ENCODE data around the gene KRT9. TPM values are rescaled to one million over a fixed set of nuclear protein-coding genes. Genes with fewer than 3 reads are reported as not detected.
"Not testable (repeated sequence)": the region's sequence is repeated elsewhere in the genome, so short reads cannot be mapped to it uniquely, and the experiment has no call there.

The KRT9 gene
- total RNA-seq, 1 experiment from 2014 or later = not detected

DNA sequence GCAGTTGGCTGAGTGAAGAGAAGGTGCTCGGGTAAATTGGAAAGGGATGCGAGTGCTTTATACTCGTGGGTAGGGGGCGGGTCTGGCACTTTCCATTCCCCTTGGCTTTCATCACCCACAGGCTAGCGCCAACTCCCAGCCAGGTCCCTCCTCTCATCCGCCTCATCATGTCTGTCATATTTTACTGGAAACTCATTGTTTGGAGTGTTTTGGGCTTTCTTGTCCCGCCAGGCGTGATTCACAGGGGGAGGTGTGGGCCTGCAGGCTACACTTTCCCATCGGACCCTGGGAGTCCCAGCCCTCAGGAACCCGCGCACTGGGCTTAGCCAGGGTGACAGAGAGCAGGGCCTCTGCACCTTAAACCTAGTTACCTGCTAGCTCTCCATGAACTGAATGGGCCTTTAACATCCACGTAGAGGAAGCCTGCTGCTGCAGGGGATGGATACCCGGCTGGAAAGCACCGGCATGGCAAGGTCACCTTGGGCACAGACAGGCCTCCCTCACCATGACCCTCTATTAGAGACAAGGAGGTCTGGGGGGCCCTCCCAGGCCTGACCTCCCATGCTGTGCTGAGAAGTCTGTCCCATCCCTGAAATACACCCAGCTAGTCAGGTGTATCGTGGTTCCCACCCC lies 15.1 kb upstream of the KRT9 start, which contains the start of gene KRT14:
KRT14 (minus strand) TSS at position 33 of the 633 bp plus-strand sequence. CDS start 61 bp downstream, outside the sequence.
- TF ChIP-seq EZH2 (IDR thresholded peaks at IDR 0.05; ENCODE audit: borderline replicate concordance, low read depth, low read length, poor library complexity, severe bottlenecking) (no peak), CTCF (conservative IDR thresholded peaks at IDR 0.05; ENCODE audit: low read depth, low read length) (no peak)
- Histone ChIP-seq H3K9me3 (ENCODE audit: low read depth, low read length, poor library complexity, severe bottlenecking) (no peaks in the 10 kb centered on the region), H3K4me3 (ENCODE audit: low read depth, low read length, poor library complexity, severe bottlenecking) (no peak within 1 kb of the TSS), H3K27ac (ENCODE audit: low read depth, low read length, poor library complexity, severe bottlenecking) (no peak within 1 kb of the TSS), H3K4me1 (ENCODE audit: insufficient read depth, low read length, poor library complexity, severe bottlenecking) (no peaks in the 10 kb centered on the region), H3K27me3 (replicated peaks; ENCODE audit: insufficient read depth, low read depth, low read length, poor library complexity) (no peaks in the 10 kb centered on the region), H3K36me3 (ENCODE audit: insufficient read depth, low read length, poor library complexity, severe bottlenecking) (no peaks in the 10 kb centered on the region)
- BruUV-seq (replicated peaks) = no TSS peak
- ChIA-PET CTCF (no interaction called here), POLR2A (ENCODE audit: low non-redundant PET) (no interaction called here)
- intact Hi-C loops (cut with micrococcal nuclease; ENCODE audit: unreplicated experiment) = no loop called here
- DNase-seq (ENCODE audit: low spot score) = no peak

GRCh38 chr17:41585301-41586056 lies 13.6 kb upstream of the KRT9 start:
- Histone ChIP-seq H3K4me1 (ENCODE audit: insufficient read depth, low read length, poor library complexity, severe bottlenecking) (no peaks in the 10 kb centered on the region), H3K9me3 (ENCODE audit: low read depth, low read length, poor library complexity, severe bottlenecking) (no peaks in the 10 kb centered on the region), H3K36me3 (ENCODE audit: insufficient read depth, low read length, poor library complexity, severe bottlenecking) (no peaks in the 10 kb centered on the region), H3K27ac (ENCODE audit: low read depth, low read length, poor library complexity, severe bottlenecking) (no peak overlapping the region), H3K4me3 (ENCODE audit: low read depth, low read length, poor library complexity, severe bottlenecking) (no peak overlapping the region), H3K27me3 (replicated peaks; ENCODE audit: insufficient read depth, low read depth, low read length, poor library complexity) (no peaks in the 10 kb centered on the region)
- no peak for TF ChIP-seq EZH2 (IDR thresholded peaks at IDR 0.05; ENCODE audit: borderline replicate concordance, low read depth, low read length, poor library complexity, severe bottlenecking)
- no peak for DNase-seq (ENCODE audit: low spot score)
- intact Hi-C loops (cut with micrococcal nuclease; ENCODE audit: unreplicated experiment) = no loop called here
- no TSS peak for BruUV-seq (replicated peaks)
- POLR2A ChIA-PET (ENCODE audit: low non-redundant PET) = no interaction called here
- CTCF ChIA-PET = interaction anchor here (1.1 kb wide), 1 partner anchor 37 kb away, joined by 3 read pairs; no protein-coding TSS in a partner anchor

DNA sequence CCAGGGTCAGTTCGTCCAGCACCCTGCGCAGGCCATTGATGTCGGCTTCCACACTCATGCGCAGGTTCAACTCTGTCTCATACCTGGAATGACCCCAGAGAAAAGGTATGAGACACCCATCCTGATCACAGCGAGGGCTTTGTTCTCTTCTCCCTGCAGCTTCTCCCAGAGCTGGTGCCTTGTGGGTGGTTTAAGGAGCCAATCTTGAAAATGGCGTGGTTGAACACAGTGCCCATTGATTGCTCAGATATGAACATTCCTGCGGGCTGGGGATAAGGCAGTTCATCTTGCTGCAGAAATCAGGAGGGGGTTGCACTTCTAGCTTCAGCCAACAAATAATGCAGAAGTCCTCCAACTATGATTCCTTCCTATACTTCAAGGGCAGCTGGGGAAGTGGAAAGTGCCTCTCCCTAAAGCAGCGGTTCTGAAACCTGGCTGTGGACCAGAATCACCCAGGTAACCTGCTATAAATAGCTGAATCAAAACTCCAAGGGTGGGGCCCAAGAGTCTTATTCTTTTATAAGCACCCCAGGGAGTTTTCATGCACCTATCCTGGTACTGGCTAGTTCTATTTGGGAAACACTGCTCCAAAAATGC lies 12.6 kb upstream of the KRT9 start:
- BruUV-seq (replicated peaks); H3K27ac ChIP-seq (ENCODE audit: low read depth, low read length, poor library complexity, severe bottlenecking); H3K9me3 ChIP-seq (ENCODE audit: low read depth, low read length, poor library complexity, severe bottlenecking); H3K36me3 ChIP-seq (ENCODE audit: insufficient read depth, low read length, poor library complexity, severe bottlenecking); POLR2A ChIA-PET (ENCODE audit: low non-redundant PET); DNase-seq (ENCODE audit: low spot score); H3K27me3 ChIP-seq (replicated peaks; ENCODE audit: insufficient read depth, low read depth, low read length, poor library complexity); intact Hi-C loops (cut with micrococcal nuclease; ENCODE audit: unreplicated experiment); H3K4me1 ChIP-seq (ENCODE audit: insufficient read depth, low read length, poor library complexity, severe bottlenecking); H3K4me3 ChIP-seq (ENCODE audit: low read depth, low read length, poor library complexity, severe bottlenecking): not testable (repeated sequence)
- CTCF ChIA-PET = interaction anchor here (1.1 kb wide), 1 partner anchor 36 kb away, joined by 3 read pairs; no protein-coding TSS in a partner anchor
